GM21529 (cell line): ENCODE measurements around the gene RAB26.
"Not testable (repeated sequence)": the region's sequence is repeated elsewhere in the genome, so short reads cannot be mapped to it uniquely, and the experiment has no call there.

ENCODE experiments used
- ATAC-seq: cut with Tn5 transposase; IDR thresholded peaks from one replicate; pipeline ENCODE4 v1.9.1; 2021; ENCODE audit not compliant: unreplicated experiment

Gene RAB26

DNA sequence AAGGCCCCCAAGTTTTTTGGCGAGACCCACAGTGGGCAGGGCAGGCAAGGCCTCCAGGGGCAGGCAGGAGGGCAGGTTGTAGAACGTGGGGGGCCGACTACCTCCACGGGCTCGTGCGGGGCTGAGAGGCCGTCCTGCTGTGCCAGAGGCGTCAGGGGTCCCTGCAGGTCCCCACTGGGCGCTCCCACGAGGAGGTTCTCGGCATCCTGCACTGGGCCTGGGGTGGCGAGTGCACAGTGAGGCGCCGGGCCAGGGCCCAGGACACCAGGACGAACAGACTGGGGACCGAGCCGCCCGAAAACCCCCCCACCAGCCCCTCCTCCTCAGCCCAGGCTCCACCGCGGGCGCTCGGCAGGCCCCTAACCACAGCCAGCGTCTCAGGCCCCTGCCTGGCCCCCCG lies 32.0 kb upstream of the RAB26 start:
- not testable (repeated sequence) for ATAC-seq

DNA sequence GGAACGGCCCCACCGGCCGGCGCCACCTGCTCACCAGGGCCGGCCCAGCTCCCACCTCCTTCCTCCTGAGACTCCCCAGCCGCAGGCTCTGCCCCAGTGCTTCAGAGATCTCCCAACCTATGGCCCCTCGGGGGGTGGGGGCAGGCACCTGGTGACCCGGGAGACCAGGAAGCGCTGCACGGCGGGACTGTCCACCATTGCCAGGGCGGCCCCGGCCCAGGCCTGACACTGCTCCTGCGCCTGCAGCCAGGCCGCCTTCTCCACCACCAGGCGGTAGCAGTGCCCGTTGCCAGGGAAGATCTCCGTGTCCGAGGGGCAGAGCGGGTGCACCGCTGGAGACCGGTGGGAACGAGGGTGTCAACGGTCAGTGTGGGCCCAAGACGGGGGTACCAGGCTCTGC lies 31.1 kb upstream of the RAB26 start:
- ATAC-seq: not testable (repeated sequence)

DNA sequence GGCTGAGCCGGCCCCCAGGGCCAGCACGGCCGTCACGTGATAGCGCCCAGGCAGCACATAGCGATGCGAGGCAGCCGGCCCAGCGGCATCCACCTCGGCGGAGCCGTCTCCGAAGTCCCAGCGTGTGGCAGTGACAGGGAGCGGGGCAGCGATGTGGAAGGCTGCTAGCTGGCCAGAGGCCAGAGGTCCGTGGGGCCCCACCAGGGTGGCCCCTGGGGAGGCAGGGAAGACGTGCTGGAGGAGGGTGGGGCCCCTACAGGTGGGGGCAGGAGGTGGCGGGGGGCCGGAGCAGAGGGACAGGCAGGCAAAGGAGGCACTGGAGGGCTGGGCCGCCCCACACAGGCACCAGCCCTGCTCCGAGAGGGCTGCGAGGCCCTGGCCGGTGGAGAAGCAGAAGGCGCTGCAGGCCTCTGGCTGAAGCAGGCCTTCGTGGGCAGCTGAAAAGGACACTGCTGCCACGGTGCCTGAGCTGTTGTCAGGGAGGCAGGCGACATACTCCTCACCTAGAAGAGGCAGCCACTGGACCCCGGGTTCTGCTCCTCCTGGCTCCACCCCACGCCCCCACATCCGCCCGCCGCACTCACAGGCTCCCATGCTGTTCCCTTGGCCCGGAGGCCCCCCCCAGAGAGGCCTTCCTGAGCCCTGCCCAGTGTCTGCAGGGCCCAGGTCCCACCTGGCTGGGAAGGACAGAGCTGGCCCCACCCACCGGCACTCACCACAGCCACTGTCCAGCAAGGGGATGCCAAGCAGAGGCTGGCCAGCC lies 30.3 kb upstream of the RAB26 start:
- not testable (repeated sequence) for ATAC-seq

DNA sequence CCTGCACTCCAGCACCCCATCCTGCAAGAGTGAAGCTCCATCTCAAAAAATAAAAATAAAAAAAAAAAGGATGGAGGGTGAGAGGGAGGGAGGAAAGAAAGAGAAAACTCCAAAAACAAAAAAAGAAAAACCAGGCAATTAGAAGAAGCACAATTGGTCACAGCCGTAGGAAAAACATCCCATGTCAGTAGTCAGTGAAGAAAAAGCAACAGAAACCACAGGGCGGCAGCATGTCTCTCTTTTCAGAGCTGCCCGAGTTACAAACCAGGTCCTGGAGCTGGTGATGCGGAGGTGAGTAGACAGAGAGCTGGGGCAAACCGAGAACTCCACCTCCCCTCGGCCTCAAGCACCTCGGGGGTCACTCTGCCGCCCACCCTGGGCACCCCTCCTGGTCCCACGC lies 27.1 kb upstream of the RAB26 start:
- not testable (repeated sequence) for ATAC-seq

DNA sequence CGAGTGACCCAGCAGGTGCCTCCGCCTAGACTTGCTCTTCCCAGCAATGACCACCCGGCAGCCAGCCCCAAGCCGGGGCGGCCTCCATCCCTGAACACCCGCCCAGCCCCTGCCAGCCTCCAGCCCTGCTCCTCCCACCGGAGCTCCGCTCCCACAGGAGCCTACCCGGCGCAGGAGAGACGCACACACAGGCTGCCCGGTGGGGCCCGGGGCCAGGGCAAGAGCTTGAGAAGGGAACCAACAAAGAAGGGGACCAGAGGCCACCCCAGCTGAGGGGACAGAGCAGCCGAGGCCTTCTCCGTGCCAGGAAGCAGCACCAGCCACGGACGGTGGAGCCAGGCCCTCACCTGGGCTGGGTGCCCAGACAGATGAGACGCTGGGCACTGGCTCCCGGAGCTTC lies 26.6 kb upstream of the RAB26 start:
- ATAC-seq: no peak

DNA sequence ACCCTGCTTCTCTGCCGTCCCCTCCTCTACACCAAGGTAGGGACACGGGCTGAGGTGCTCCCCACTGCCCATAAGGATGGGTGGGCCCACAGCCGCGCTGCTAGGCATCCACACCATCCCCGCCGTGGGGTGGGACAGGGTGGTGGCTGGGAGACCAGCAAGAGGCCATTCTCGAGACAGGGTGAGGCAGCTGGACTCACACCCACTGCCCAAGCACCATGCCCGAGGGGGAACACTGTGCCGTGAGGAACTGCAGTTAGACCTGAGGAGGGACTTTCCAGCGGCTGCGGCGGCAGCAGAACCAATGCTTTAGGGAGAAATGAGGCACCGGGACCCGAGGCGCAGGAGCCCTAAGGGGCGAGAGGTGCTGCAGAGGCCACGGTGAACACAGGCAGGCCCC lies 26.0 kb upstream of the RAB26 start:
- no peak for ATAC-seq

DNA sequence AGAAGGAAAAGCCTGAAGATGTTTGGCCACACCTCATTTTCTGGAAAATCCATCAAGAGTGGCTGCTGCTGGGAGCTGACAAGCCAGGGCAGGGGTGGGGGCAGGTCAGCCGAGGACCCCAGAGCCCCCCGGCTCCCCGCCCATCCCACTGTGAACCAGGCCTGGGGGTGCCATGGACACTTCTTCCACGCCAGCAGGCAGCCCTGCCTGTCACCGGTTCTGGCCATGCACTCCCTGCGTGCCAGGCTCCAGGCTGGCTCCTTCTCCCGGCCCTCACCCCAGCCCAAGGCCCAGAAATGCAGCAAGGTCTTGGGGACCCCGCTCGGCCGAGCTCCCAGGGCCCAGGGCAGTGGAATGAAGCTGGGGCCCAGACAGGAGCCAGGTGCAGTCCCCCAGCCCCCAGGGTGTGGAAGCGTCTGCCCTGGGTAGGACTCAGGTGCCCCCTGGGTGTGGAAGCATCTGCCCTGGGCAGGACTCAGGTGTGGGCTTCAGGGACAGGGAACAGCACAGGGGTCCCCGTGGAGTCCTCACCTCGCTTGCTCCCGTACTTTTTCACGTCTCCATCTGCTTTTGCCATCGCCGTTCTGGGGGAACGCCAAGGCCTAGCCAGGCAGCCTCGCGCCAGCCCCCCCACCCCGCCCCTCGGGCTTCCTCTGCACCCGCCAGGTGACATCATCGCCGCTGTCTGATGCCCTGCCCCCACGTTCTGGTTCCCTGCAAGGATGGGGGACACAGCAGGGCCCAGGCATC lies 25.3 kb upstream of the RAB26 start:
- ATAC-seq: not testable (repeated sequence)

DNA sequence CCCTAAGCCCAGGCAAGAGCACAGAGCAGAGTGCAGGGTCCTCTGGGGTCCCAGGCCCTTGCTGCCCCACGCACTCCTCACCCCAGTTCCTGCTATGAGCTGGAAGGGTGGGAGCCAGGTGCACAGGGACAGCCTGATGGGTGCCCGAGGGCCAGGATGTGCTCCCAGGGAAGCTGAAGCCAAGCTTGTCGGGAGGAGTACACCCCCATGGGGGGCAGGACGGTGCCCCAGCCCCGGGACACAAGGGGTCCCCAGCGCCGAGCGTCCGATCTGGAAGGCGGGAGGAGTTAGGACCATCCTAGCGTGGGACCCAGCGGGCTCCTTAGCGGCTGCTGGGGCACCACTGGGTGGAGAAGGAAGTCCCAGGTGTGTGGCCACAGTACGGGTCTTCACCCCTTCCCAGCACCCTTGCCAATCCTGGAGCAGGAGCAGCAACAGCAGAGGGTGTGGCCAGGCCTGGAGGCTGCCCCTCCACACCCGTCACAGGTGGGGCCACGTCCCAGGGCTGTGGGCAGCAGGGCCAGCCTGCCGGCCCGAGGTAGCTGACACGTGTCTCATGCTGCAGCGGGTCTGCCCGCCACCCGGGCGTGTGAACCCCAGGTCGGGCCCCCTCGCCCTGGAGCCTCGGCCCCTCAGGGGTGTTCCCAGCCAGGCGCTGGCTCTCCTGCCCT lies 24.6 kb upstream of the RAB26 start:
- ATAC-seq: not testable (repeated sequence)

DNA sequence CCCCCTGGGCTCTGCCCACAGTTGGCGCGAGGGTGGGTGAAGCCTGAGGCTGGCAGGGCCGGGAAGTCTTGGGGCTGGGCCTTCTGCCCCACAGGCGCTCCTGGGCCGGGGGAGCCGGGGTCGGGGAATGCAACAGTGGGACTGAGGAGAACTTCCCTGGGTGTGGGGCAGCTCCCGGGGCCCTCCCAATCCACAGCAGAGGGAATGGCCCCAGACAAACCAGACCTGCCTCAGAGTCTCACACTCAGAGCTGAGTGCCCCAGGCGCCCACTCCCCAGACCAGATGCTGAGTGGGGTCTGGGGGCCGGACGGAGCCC lies 24.1 kb upstream of the RAB26 start:
- not testable (repeated sequence) for ATAC-seq

DNA sequence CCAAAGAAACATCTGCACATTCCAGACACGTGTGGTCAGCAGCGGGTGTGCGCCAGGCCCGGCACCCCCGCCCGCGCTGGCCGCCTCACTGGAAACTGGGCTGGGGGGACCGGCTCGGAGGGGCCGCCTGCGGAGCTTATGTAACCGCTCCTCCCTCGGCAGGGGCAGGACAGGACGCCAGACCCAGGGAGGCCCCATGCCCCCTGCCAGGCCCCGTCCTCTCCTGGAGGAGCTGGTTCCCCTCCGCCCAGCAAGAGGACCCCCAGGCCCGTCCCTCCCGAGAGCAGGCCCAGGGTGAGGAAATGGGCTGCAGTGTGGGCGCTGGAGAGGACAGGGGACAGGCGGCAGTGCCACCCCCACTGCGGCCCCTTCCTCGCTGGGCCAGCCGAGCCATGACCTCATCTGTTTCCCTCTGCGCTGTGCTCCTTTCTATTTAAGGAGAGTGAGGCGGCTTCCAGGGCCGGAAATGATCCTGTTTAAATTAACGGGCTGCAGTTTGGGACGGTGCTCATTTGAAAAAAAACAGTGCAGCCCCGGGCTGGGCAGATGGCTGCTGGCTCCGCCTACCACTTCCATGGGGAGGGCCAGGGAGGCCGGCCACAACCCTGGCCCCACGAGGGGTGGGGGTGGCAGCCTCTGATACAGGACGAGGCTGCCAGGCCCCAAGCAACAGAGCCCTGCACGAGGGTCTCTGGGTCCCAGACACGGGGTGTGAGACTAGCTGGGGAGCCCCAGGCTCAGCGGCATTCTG lies 23.6 kb upstream of the RAB26 start:
- ATAC-seq: not testable (repeated sequence)

DNA sequence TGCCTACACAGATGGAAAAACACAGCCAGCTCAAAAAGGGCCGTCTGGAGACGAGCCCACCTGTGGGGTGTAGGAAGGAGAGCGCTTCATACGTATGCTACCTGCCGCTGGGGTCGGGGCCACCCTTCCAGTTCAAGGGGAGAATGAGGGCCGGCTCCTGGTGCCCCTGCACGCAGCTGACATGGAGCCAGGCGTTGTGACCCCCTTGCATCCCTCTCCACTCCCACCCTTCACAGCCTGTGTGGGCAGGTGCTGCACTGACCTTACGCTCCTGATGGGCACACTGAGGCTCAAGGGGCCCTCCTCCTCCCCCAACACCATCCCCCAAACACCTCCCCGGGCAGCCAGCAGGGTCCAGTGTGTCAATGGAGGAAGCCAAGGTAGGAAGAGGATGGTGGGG lies 22.8 kb upstream of the RAB26 start:
- not testable (repeated sequence) for ATAC-seq

DNA sequence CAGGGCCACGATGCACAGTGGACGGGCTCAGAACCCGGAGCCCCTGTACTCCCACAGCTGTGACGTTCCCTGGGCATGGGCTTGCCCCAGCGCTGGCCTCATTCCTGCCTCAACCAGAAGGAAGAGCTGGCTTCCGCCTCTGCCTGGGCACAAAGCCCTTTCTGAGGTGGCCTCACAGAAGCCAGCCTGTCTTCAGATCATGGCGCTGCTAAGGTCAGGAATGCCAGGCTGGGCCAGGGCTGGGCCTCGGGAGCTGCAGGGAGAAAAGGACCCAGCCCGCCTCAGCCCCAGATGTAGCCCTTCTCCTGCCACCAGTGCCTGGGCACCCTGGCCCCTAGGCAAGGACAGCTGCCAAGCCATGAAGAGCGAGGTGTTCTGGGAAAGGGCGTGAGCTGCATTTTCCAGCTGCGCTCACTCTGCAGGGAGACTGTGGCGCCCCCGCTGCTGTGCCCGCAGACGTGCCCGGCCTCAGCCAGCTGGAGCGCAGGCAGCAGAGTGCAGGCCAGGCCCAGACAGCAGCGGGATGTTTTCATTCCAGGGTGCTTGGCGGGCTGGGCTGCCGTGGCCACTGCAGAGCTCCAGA lies 22.2 kb upstream of the RAB26 start:
- ATAC-seq: not testable (repeated sequence)

DNA sequence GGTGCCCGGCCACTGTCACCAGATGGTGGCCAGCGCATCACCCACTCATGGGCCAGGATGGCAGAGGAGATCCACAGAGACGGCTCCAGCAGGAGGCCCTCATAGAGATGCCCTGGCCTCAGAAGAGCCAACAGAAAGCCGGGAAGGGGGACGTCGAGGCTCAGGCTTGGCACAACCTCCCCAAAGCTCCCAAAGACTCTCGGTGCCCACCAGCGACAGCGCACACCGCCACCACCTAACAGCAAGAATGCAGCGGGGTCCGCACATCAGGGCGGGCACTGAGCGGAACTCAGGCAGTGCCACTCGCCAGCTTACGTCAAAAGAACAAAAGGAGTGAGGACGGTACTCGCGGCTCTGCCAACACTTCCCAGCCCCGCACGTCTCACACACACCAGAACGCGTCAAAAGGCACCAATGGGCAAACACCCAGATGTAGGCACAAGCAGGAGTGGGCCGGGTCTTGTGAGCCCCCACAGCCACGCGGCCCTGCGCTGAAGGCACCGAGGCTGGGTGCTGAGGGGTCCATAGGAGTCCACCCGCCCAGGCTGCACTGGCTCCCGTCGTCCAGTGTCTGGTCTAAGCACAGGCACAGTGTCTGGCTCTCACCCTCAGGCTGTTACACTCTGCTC lies 21.4 kb upstream of the RAB26 start:
- not testable (repeated sequence) for ATAC-seq

DNA sequence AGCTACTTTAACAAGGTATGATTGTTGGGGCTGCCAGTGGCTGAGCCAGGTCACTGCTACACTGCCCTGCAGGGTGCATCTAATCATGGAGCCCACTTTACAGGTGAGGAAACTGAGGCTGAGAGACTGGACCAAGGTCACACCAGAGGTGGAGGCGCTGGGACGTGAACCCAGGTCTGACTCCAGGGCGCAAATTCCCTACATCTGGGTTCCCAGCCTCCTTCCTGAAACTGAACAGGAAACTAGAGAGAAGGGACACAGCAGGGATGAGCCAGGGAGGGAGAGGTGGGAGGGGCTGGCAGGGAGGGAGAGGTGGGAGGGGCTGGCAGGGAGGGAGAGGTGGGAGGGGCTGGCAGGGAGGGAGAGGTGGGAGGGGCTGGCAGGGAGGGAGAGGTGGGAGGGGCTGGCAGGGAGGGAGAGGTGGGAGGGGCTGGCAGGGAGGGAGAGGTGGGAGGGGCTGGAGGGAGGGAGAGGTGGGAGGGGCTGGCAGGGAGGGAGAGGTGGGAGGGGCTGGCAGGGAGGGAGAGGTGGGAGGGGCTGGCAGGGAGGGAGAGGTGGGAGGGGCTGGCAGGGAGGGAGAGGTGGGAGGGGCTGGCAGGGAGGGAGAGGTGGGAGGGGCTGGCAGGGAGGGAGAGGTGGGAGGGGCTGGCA lies 20.7 kb upstream of the RAB26 start:
- not testable (repeated sequence) for ATAC-seq

DNA sequence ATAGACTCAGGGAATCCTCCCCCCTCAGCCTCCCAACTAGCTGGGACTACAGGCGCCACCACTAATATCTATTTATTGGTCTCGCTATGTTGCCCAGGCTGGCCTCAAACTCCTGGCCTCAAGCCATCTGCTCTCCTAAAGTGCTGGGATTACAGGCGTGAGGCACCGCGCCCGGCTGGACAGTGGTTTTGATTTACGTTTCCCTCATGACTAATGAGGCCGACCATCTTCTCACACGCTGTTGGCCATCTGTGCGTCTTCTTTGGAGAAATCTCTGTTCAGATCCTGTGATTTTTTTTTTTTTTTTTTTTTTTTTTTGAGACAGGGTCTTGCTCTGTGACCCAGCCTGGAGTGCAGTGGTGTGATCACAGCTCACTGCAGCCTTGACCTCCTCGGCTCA lies 19.2 kb upstream of the RAB26 start:
- ATAC-seq: not testable (repeated sequence)

DNA sequence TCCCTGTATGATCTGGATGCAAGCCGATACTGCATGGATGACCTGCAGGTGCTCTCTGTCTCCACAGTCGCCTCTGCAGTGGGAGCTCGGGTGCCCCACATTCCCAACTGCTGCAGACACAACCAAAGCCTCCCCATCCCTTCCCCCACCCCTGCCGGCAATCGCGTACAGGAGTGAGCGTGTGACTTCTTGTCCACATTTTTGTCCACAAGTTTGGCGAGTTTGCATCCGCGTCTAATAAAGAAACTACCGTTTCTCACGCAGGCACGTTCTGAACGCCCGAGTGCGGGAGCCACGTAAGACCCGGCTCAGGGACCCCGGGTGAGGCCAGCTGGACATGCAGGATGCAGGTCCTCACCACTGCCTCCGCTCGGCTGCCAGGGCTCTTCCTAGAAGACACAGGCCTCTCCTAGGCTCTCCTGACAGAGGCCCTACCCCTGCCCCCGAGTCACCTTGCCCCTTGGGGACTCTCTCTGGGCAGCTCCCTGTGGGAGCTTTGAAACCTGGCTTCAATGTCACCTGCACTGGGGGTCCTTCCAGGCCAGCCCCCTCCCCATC lies 18.5 kb upstream of the RAB26 start:
- not testable (repeated sequence) for ATAC-seq

DNA sequence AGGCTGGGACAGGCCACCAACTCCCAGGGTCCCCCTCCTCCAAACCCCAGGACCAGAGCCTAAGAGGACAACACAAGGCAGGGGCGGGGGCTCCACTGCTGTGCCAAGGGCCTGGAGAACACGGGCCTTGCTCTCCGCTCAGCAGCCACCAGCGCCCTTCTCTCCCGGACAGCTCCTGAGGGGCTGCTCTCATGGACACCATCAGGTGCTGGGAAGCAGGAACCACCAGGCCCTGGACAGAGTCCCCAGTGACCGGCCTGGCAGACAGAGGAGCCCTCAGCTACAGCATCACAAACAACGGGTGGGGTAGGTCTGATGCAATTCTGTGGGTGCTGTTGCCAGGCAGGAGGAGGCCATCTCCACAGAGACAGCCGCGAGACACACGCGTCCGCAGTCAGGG lies 14.6 kb upstream of the RAB26 start:
- ATAC-seq: not testable (repeated sequence)

DNA sequence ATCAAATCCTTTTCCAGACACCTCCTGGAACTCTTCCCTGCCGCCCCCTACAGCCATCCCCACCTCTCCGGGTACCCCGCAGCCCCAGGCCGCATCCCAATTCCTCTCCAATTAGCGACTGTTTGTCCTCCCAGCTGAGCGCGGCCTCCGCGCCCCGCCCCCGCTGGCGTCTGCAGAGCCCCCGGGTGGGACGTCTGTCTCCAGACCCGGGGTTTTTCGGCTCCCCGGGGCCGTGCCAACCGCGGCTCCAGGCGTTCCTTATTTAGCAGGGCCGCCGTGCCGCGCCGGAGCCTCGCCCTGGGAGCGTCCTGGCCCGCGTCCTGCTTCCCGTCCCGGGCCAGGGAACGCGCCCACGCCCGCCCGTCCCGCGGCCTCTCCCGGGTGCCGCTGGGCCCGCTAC lies 13.4 kb upstream of the RAB26 start:
- ATAC-seq: not testable (repeated sequence)

DNA sequence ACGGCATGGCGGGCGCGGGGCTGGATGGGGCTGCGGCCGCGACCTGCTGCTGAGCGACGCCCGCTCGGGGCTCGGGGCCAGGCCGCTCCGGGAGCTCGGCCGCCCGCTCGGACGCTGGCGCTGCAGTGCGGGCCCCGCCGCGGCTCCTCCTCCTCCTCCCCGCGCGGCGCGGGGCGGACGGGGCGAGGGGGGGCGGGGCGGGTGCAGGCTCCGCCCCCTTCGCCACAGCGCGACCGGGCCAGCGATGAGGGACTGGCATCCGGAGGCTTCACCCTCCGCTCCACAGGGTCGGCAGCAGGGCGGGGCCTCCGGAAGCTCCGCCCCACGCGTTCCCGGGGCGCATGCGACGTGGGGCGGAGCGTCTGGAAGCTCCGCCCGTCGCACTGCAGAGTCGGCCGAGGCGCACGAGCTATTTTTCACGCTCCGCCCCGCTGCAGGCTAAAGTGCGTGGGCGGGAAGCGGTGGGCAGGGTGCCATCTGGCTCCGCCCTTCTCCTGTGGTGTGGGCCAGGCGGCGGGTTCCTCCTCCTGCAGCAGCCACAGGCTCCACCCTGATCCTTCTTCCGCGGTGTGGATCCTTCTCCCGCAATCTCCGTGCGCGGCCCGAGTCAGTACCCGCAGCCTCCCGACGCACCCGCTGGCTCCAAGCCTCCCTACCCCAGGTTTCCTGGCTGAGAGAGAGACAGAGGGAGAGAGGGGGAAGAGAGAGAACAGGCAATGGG lies 12.5 kb upstream of the RAB26 start, which contains the start of gene PKD1:
TSS of gene PKD1 (minus strand) at position 129 of the 721 bp plus-strand sequence. CDS start 209 bp downstream, outside the sequence.
- not testable (repeated sequence) for ATAC-seq
